Non-pigmented ciliary epithelial cell (primary cell): ENCODE measurements around the gene BAIAP2L2.

ENCODE experiments used
- DNase-seq: peaks from one replicate; pipeline ENCODE4 v3.0.0-alpha.2; 2010; ENCODE audit warnings: low read depth

The BAIAP2L2 gene

GRCh38 chr22:38107692-38108515 is 2.6 kb downstream of the BAIAP2L2 start:
- DNase-seq = no peak

GRCh38 chr22:38106814-38107578 is 3.5 kb downstream of the BAIAP2L2 start:
- DNase-seq = no peak

GRCh38 chr22:38104084-38104483 is 6.4 kb downstream of the BAIAP2L2 start:
- no peak for DNase-seq

GRCh38 chr22:38103641-38104040 is 6.8 kb downstream of the BAIAP2L2 start:
- DNase-seq = no peak

GRCh38 chr22:38098410-38099249 is 11.9 kb downstream of the BAIAP2L2 start:
- DNase-seq = no peak

GRCh38 chr22:38097557-38098409 is 12.7 kb downstream of the BAIAP2L2 start:
- no peak for DNase-seq

GRCh38 chr22:38097058-38097457 is 13.4 kb downstream of the BAIAP2L2 start:
- no peak for DNase-seq

GRCh38 chr22:38089474-38089851 is 21.0 kb downstream of the BAIAP2L2 start:
- no peak for DNase-seq

- no peak for DNase-seq
These were observed 21.6 kb downstream of the BAIAP2L2 start for GRCh38 chr22:38088629-38089473.

- DNase-seq = no peak
These were observed 22.6 kb downstream of the BAIAP2L2 start for GRCh38 chr22:38087855-38088254.

GRCh38 chr22:38086942-38087341 is 23.5 kb downstream of the BAIAP2L2 start:
- no peak for DNase-seq

- DNase-seq = no peak
These were observed 24.3 kb downstream of the BAIAP2L2 start for GRCh38 chr22:38086001-38086845.

- no peak for DNase-seq
These were observed 25.0 kb downstream of the BAIAP2L2 start for GRCh38 chr22:38085501-38085900.

- DNase-seq = no peak
These were observed 25.4 kb downstream of the BAIAP2L2 start for GRCh38 chr22:38085056-38085455.

GRCh38 chr22:38083931-38084631 is 26.4 kb downstream of the BAIAP2L2 start, which contains the start of gene SLC16A8:
Gene SLC16A8 (minus strand): TSS chr22:38084184. CDS start chr22:38082873, 1,311 bp downstream.
- DNase-seq = no peak

- no peak for DNase-seq
These were observed 27.3 kb downstream of the BAIAP2L2 start for GRCh38 chr22:38082986-38083710.

GRCh38 chr22:38081941-38082828 is 28.3 kb downstream of the BAIAP2L2 start:
- DNase-seq = no peak
